UCSD-AML1 (cell line): ENCODE results near the gene ERBB4.

Experiments used
- DNase-seq: peaks from one replicate; lab custom pipeline; 2025; ENCODE audit not compliant: unreplicated experiment; lab: John Stamatoyannopoulos, UW

Gene ERBB4

GRCh38 chr2:212089873-212090272, 448.7 kb downstream of the ERBB4 start:
- DNase-seq, result no peak

GRCh38 chr2:212088353-212088752, 450.2 kb downstream of the ERBB4 start:
- DNase-seq, result no peak

- DNase-seq, result no peak
Observed at GRCh38 chr2:212083492-212083891, 455.1 kb downstream of the ERBB4 start.

- DNase-seq, result no peak
Observed at GRCh38 chr2:212078103-212078502, 460.5 kb downstream of the ERBB4 start.

GRCh38 chr2:212076456-212076855, 462.1 kb downstream of the ERBB4 start:
- DNase-seq, result no peak

- DNase-seq, result no peak
Observed at GRCh38 chr2:212073360-212073759, 465.2 kb downstream of the ERBB4 start.

GRCh38 chr2:212066546-212066945, 472.1 kb downstream of the ERBB4 start:
- no peak for DNase-seq

GRCh38 chr2:212064318-212064717, 474.3 kb downstream of the ERBB4 start:
- DNase-seq, result no peak

GRCh38 chr2:212052412-212053159, 486.0 kb downstream of the ERBB4 start:
- DNase-seq, result no peak

- DNase-seq, result no peak
Observed at GRCh38 chr2:212050871-212051270, 487.7 kb downstream of the ERBB4 start.

GRCh38 chr2:212042562-212042961, 496.0 kb downstream of the ERBB4 start:
- no peak for DNase-seq

- no peak for DNase-seq
Observed at GRCh38 chr2:212037062-212037461, 501.5 kb downstream of the ERBB4 start.

- no peak for DNase-seq
Observed at GRCh38 chr2:212034841-212035585, 503.6 kb downstream of the ERBB4 start.

- no peak for DNase-seq
Observed at GRCh38 chr2:212033888-212034287, 504.7 kb downstream of the ERBB4 start.

- no peak for DNase-seq
Observed at GRCh38 chr2:212032536-212033219, 505.9 kb downstream of the ERBB4 start.

GRCh38 chr2:212032032-212032431, 506.6 kb downstream of the ERBB4 start:
- DNase-seq, result no peak

- DNase-seq, result no peak
Observed at GRCh38 chr2:212030709-212031108, 507.9 kb downstream of the ERBB4 start.

GRCh38 chr2:212028798-212029394, 509.7 kb downstream of the ERBB4 start:
- no peak for DNase-seq

- DNase-seq, result no peak
Observed at GRCh38 chr2:212027681-212028628, 510.6 kb downstream of the ERBB4 start.

GRCh38 chr2:212024040-212024439, 514.6 kb downstream of the ERBB4 start:
- no peak for DNase-seq
